ENCODE results near the gene ANKIB1. TPM values are rescaled to one million over a fixed set of nuclear protein-coding genes. Genes with fewer than 3 reads are reported as not detected.

ANKIB1 gene
- total and polyA plus RNA-seq, 9 of the 15 experiments (the other 6 are each of a cell fraction or from before 2014, with no cell fraction given), result 5.9 to 25.2 (median 16.1) TPM

GRCh38 chr7:92413550-92413949 is 167.8 kb downstream of the ANKIB1 start:
- no peak overlapping the region for H3K9ac ChIP-seq (ENCODE audit: insufficient read depth in 1 of 2, low read depth in 2 of 2, low read length in 2 of 2)
- no peaks in the 10 kb centered on the region for H3K9me1 ChIP-seq (ENCODE audit: control insufficient read depth, insufficient read depth, low read length)
- no peaks in the 10 kb centered on the region for H3K36me3 ChIP-seq (ENCODE audit: control insufficient read depth, insufficient read depth, low read length)
- FAIRE-seq (no peak), DNase-seq (ENCODE audit: extremely low read depth in 1 of 4, low spot score in 3 of 4) (no peak), ATAC-seq (no peak)
- H3K79me2 ChIP-seq (ENCODE audit: control insufficient read depth, insufficient read depth, low read length), result no peaks in the 10 kb centered on the region
- no TSS peak for BruUV-seq (replicated peaks)
- CTCF ChIA-PET (ENCODE audit: low intra/inter-chr PET ratio), result no interaction called here
- no peak overlapping the region for H2AFZ ChIP-seq (ENCODE audit: low read depth, low read length)
- no peaks in the 10 kb centered on the region for H3K4me1 ChIP-seq (replicated peaks in 1 of 2; ENCODE audit: control insufficient read depth in 2 of 2, insufficient read depth in 2 of 2, low read length in 2 of 2)
- no peak overlapping the region for H3K4me2 ChIP-seq (ENCODE audit: insufficient read depth, low read length)
- no peak for TF ChIP-seq HIVEP1 (CRISPR knock-in tag; IDR thresholded peaks at IDR 0.05)
- no peak for TF ChIP-seq GATAD2B (IDR thresholded peaks at IDR 0.05; ENCODE audit: borderline replicate concordance)
- no peak for TF ChIP-seq HNRNPUL1 (IDR thresholded peaks at IDR 0.05; ENCODE audit: low read length)
- TF ChIP-seq ZBTB43 (CRISPR knock-in tag; IDR thresholded peaks at IDR 0.05), result no peak
- TF ChIP-seq FOXJ2 (tag; IDR thresholded peaks at IDR 0.05), result no peak
- no peak for TF ChIP-seq IRF1 (CRISPR knock-in tag; IDR thresholded peaks at IDR 0.05; ENCODE audit: borderline replicate concordance)
- no peak for TF ChIP-seq ADNP (tag; IDR thresholded peaks at IDR 0.05)
- TF ChIP-seq PBX2 (CRISPR knock-in tag; IDR thresholded peaks at IDR 0.05; ENCODE audit: low read depth), result no peak
- TF ChIP-seq PBX2 (tag; conservative IDR thresholded peaks at IDR 0.05; ENCODE audit: low read depth), result no peak
- no peak for TF ChIP-seq USF1 (CRISPR knock-in tag; IDR thresholded peaks at IDR 0.05)
- no peak for TF ChIP-seq SREBF2 (CRISPR knock-in tag; IDR thresholded peaks at IDR 0.05)
- intact Hi-C loops (cut with micrococcal nuclease) (loop anchor here (10.0 kb wide), 1 partner anchor 469 kb away; the partner anchor contains the start of gene AKAP9), in situ Hi-C loops (cut with MboI) (no loop called here)
- no peaks in the 10 kb centered on the region for H4K20me1 ChIP-seq (replicated peaks; ENCODE audit: control insufficient read depth, insufficient read depth, low read length)
- H3K4me3 ChIP-seq, result no peak overlapping the region
- POLR2A ChIA-PET, result interaction anchor here (0.6 to 1.6 kb wide), 7 partner anchors 8 to 236 kb away, joined by 3 to 8 read pairs (median 4); no protein-coding TSS in a partner anchor
- WGBS (ENCODE audit: insufficient coverage, low coverage, missing lambda C conversion rate), result 16% methylated on average over 5 of the region's 5 CpGs
- no peak overlapping the region for H3K27ac ChIP-seq (ENCODE audit: extremely low read depth, low read depth, low read length)
- H3K27me3 ChIP-seq (ENCODE audit: control insufficient read depth in 2 of 2, insufficient read depth in 2 of 2, low read length in 2 of 2), result no peaks in the 10 kb centered on the region
- H3K9me3 ChIP-seq (replicated peaks; ENCODE audit: control insufficient read depth, insufficient read depth, low read depth, low read length), result no peaks in the 10 kb centered on the region

Measured in K562 (cell line).